ENCODE results near the gene DST.

DST gene

GRCh38 chr6:56642366-56643261 is at the start of gene DST:
DST (minus strand) TSS chr6:56642889.
- no peak for DNase-seq

- DNase-seq: no peak
Measured at GRCh38 chr6:56691814-56692213, 49.1 kb upstream of the DST start.

GRCh38 chr6:56691286-56691595 is 48.6 kb upstream of the DST start:
- no peak for DNase-seq

- no peak for DNase-seq
Measured at GRCh38 chr6:56690519-56691285, 48.0 kb upstream of the DST start.

- no peak for DNase-seq
Measured at GRCh38 chr6:56689663-56690062, 47.0 kb upstream of the DST start.

GRCh38 chr6:56689114-56689513 is 46.4 kb upstream of the DST start:
- DNase-seq: no peak

- DNase-seq: no peak
Measured at GRCh38 chr6:56688521-56688920, 45.8 kb upstream of the DST start.

GRCh38 chr6:56687551-56687950 is 44.9 kb upstream of the DST start:
- no peak for DNase-seq

- DNase-seq: no peak
Measured at GRCh38 chr6:56686429-56686828, 43.7 kb upstream of the DST start.

GRCh38 chr6:56685994-56686393 is 43.3 kb upstream of the DST start:
- DNase-seq: no peak

GRCh38 chr6:56685102-56685733 is 42.5 kb upstream of the DST start:
- DNase-seq: no peak

- no peak for DNase-seq
Measured at GRCh38 chr6:56684342-56685101, 41.8 kb upstream of the DST start.

GRCh38 chr6:56683882-56684281 is 41.2 kb upstream of the DST start:
- no peak for DNase-seq

GRCh38 chr6:56682635-56683034 is 39.9 kb upstream of the DST start:
- no peak for DNase-seq

GRCh38 chr6:56677559-56677958 is 34.9 kb upstream of the DST start:
- DNase-seq: no peak

GRCh38 chr6:56671651-56672461 is 29.2 kb upstream of the DST start:
- no peak for DNase-seq

- no peak for DNase-seq
Measured at GRCh38 chr6:56671160-56671559, 28.5 kb upstream of the DST start.

GRCh38 chr6:56669041-56669440 is 26.4 kb upstream of the DST start:
- no peak for DNase-seq

- DNase-seq: no peak
Measured at GRCh38 chr6:56668158-56668557, 25.5 kb upstream of the DST start.

GRCh38 chr6:56667336-56667735 is 24.6 kb upstream of the DST start:
- DNase-seq: no peak

- no peak for DNase-seq
Measured at GRCh38 chr6:56664029-56664428, 21.3 kb upstream of the DST start.

- no peak for DNase-seq
Measured at GRCh38 chr6:56663344-56663743, 20.7 kb upstream of the DST start.
